ENCODE measurements around the gene MADD. TPM values are rescaled to one million over a fixed set of nuclear protein-coding genes. Genes with fewer than 3 reads are reported as not detected.

MADD gene
- polyA plus RNA-seq, 1 donor, result 49.8 TPM

DNA sequence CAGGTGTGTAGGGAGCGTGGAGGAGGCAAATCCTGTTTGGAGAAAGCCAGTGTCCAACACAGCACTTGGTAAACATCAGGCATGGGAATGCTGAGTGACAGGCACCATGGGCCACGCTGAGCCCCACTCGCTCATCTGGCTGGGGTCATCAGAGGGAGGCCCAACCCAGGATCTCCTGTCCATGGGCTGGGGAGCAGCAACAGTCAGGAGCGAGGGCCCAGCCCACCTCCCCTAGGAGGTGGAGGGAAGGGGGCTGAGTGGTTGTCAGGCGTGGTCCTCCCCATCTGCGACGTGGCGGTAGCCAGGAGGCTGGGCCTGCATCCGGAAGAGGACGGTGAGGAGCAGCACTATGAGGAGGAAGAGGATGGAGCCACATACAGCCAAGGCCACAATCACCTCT is 30.1 kb upstream of the MADD start:
- no peaks in the 10 kb centered on the region for H3K27me3 ChIP-seq (ENCODE audit: control insufficient read depth, insufficient read depth, low read length)
- no peak overlapping the region for H3K4me3 ChIP-seq (ENCODE audit: low read length)
- no peaks in the 10 kb centered on the region for H3K9me3 ChIP-seq (ENCODE audit: control insufficient read depth, low read depth, low read length)
- H3K4me1 ChIP-seq (ENCODE audit: control insufficient read depth, insufficient read depth, low read length), result no peaks in the 10 kb centered on the region
- WGBS (ENCODE audit: insufficient coverage, low lambda C conversion rate), result no CpG with 5 or more reads among the region's 10 CpGs
- H3K36me3 ChIP-seq (ENCODE audit: control insufficient read depth, insufficient read depth, low read length), result peaks cover 66% of the 10 kb centered on the region
- no peak for DNase-seq
- H3K27ac ChIP-seq (ENCODE audit: low read length), result no peak overlapping the region

DNA sequence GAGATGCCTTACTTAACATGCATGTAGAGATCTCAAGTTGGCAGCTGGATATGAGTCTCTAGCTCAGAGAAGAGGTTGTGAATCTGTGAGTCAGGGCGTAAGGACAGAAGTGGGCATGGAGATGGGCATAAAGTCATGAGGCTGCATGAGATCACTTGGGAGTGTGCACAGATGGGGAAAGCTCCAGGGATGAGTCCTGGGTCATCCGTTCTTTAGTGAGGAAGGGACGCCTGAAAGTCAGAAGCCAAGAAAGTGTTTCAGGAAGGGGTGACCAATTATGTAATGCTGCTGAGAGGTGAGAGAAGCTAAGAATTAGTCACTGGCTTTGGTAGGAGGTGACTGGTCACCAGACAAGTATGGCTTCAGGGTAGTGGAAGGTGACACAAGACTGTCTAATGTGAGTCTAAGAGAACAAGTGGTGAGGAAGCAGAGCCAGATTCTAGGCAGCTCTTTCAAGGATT is 28.1 kb upstream of the MADD start:
- Histone ChIP-seq H3K9me3 (ENCODE audit: control insufficient read depth, low read depth, low read length) (no peaks in the 10 kb centered on the region), H3K4me3 (ENCODE audit: low read length) (no peak overlapping the region), H3K36me3 (ENCODE audit: control insufficient read depth, insufficient read depth, low read length) (peaks cover 76% of the 10 kb centered on the region)

DNA sequence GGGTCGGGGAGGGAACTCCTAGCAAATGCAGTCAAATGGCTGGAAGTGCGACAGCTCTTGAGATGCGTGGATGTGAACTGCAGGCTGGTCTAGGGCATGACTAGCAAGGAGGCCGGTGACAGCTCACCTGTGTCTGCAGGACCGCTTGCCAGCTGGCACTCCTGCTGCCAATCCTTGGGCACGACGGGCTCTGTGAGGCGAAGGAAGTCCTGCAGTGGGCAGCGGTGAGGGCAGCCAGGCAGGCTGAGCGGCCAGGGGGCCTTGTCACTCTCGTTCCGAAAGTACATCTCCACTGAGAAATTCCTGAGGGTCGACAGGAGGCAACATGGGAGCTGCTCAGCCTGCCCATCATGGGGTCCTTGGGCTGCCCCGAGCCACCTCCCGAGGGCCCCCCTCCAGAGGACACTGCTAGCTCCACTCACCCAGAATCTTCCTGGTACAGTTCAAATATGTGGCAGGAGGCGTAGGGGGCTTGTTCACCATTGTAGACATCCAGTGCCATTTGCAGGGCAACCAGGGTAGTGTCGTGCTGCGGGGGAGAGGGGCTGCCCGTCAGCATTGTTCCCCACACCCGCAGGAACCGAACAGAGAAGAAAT is 27.2 kb upstream of the MADD start:
- Histone ChIP-seq H3K4me1 (ENCODE audit: control insufficient read depth, insufficient read depth, low read length) (peaks cover 19% of the 10 kb centered on the region), H3K9me3 (ENCODE audit: control insufficient read depth, low read depth, low read length) (no peaks in the 10 kb centered on the region), H3K36me3 (ENCODE audit: control insufficient read depth, insufficient read depth, low read length) (peaks cover 81% of the 10 kb centered on the region), H3K27me3 (ENCODE audit: control insufficient read depth, insufficient read depth, low read length) (no peaks in the 10 kb centered on the region), H3K27ac (ENCODE audit: low read length) (no peak overlapping the region), H3K4me3 (ENCODE audit: low read length) (no peak overlapping the region)
- WGBS (ENCODE audit: insufficient coverage, low lambda C conversion rate), result no CpG with 5 or more reads among the region's 21 CpGs
- no peak for DNase-seq

More for the DNA sequence above, 28.1 kb upstream of the MADD start:
- Histone ChIP-seq H3K27me3 (ENCODE audit: control insufficient read depth, insufficient read depth, low read length) (no peaks in the 10 kb centered on the region), H3K27ac (ENCODE audit: low read length) (no peak overlapping the region), H3K4me1 (ENCODE audit: control insufficient read depth, insufficient read depth, low read length) (peaks cover 13% of the 10 kb centered on the region)
- DNase-seq, result no peak
- WGBS (ENCODE audit: insufficient coverage, low lambda C conversion rate), result no CpG with 5 or more reads among the region's 3 CpGs

DNA sequence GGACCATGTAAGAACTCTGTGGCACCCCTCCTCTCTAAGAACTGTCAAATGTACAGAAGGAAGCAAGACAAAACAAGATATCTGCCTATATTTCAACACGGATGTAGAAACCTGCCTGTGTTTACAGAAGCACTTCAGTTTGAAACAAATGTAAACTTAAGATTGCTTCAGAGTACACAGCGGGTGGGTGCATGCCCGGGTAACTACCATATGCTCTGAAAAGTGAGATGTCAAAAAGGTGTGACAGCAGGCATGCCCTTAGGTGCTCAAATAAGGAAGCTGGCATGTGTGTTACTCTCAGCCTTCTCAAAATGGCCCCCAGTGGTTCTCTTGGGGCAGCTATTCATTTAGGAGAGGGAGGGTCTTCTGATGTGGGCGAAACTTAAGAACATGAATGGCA is 26.5 kb upstream of the MADD start:
- Histone ChIP-seq H3K9me3 (ENCODE audit: control insufficient read depth, low read depth, low read length) (no peaks in the 10 kb centered on the region), H3K4me1 (ENCODE audit: control insufficient read depth, insufficient read depth, low read length) (peaks cover 23% of the 10 kb centered on the region), H3K27me3 (ENCODE audit: control insufficient read depth, insufficient read depth, low read length) (no peaks in the 10 kb centered on the region), H3K4me3 (ENCODE audit: low read length) (no peak overlapping the region), H3K27ac (ENCODE audit: low read length) (no peak overlapping the region), H3K36me3 (ENCODE audit: control insufficient read depth, insufficient read depth, low read length) (peaks cover 78% of the 10 kb centered on the region)
- no CpG with 5 or more reads among the region's 4 CpGs for WGBS (ENCODE audit: insufficient coverage, low lambda C conversion rate)
- DNase-seq, result no peak

DNA sequence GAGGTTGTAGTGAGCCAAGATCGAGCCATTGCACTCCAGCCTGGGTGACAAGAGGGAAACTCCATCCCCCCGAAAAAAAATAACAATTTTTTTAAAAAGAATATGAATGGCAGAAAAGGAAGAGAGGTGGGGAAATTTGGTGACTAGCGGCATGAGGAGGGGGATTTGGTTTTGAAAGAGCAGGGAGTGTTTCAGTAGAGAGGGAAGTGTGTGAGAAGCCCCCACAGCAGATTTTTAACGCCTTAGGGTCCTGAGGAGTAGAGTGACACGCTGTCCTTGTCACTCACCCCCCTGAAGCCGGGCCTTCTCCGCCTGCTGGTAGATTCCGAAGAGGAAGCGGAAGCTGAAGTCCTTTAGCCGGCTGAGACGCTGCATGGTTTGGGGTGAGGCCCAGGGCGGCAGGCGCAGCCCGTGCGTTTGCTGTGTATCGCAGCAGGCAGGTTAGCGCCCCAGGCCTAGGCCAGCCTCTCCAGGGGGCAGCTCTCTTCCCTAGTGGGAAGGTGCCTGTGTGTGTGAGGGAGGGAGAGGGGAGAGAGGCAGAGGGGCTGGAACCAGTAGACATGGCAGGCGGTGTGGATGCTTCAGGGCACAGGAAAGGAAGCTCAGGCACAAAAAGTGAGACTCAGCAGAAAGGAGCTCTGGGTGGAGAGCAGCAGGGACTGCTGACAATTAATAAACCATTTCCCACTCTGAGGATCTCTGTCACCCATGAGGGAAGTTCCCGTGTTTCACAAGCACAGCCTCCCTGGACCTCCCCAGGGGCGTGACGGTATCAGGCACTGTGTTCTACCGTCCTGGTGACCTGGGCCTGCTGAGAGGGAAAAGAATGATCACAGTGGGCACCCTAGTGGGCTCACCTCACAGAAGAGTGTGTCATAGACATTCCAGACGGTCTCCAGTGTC is 25.2 kb upstream of the MADD start:
- Histone ChIP-seq H3K4me1 (ENCODE audit: control insufficient read depth, insufficient read depth, low read length) (peaks cover 28% of the 10 kb centered on the region), H3K27me3 (ENCODE audit: control insufficient read depth, insufficient read depth, low read length) (no peaks in the 10 kb centered on the region), H3K4me3 (ENCODE audit: low read length) (no peak overlapping the region), H3K27ac (ENCODE audit: low read length) (peak overlapping the region; percentile 75), H3K9me3 (ENCODE audit: control insufficient read depth, low read depth, low read length) (no peaks in the 10 kb centered on the region), H3K36me3 (ENCODE audit: control insufficient read depth, insufficient read depth, low read length) (peaks cover 66% of the 10 kb centered on the region)
- DNase-seq, result no peak
- WGBS (ENCODE audit: insufficient coverage, low lambda C conversion rate), result 100% methylated on average over 2 of the region's 23 CpGs

DNA sequence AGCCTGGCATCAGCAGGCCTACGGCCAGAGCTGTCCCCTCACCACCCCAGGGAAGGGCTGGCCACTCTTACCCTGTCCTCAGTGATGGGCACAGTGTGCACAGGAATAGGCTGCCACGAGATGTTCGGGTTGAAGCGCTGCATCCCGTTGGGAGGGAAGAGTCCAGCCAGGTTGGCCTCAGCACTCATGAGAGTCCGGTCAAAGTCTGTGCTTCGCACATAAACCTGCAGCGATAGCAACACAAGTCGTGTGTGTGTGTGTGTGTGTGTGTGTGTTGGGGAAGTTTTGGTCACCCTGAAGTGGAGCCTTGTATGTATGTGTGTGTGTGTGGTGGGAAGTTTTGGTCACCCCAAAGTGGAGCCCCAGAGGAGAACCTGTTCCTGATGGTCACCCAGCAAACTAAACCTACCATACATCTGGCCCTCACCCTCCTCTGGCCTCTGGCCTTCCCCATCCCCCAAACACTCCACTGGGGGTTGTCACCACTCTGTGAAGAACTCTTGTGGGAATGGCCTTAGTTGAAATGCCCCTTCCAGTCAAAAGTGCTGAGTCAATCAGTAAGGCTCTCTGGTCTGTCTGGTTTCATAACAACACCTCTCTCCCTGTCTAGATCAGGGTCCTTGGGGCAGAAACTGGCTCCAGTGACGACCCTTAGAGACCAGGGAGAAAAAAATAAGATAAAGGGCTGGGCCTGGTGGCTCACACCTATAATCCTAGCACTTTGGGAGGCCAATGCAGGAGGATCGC is 24.1 kb upstream of the MADD start:
- peaks cover 57% of the 10 kb centered on the region for H3K36me3 ChIP-seq (ENCODE audit: control insufficient read depth, insufficient read depth, low read length)

DNA sequence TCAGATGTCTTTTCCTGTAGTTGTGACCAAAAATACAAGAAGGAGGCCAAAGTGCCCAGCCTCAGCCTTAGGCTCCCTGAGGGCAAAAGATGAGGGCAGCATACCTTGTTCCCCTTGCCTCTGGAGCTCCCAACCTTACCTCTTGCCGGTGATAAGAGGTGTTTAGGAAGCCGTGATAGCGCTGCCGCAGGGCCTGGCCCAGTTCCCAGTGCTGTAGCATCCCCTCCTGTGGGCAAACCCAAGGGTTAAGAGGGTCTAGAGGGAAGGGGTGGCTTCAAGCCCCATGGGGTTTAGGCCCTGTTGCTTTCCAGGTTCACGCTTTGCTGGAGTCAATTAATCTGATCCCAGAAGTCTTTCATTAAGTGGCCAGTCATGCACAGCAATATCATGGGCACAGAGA is 22.4 kb upstream of the MADD start:
- H3K27me3 ChIP-seq (ENCODE audit: control insufficient read depth, insufficient read depth, low read length), result no peaks in the 10 kb centered on the region
- peaks cover 42% of the 10 kb centered on the region for H3K36me3 ChIP-seq (ENCODE audit: control insufficient read depth, insufficient read depth, low read length)
- H3K27ac ChIP-seq (ENCODE audit: low read length), result no peak overlapping the region
- H3K9me3 ChIP-seq (ENCODE audit: control insufficient read depth, low read depth, low read length), result no peaks in the 10 kb centered on the region
- DNase-seq, result no peak
- H3K4me3 ChIP-seq (ENCODE audit: low read length), result peak overlapping the region; percentile 91
- peaks cover 29% of the 10 kb centered on the region for H3K4me1 ChIP-seq (ENCODE audit: control insufficient read depth, insufficient read depth, low read length)
- no CpG with 5 or more reads among the region's 5 CpGs for WGBS (ENCODE audit: insufficient coverage, low lambda C conversion rate)

More for the DNA sequence above, 24.1 kb upstream of the MADD start:
- Histone ChIP-seq H3K4me3 (ENCODE audit: low read length) (no peak overlapping the region), H3K27ac (ENCODE audit: low read length) (peak overlapping the region; percentile 75), H3K4me1 (ENCODE audit: control insufficient read depth, insufficient read depth, low read length) (peaks cover 28% of the 10 kb centered on the region), H3K9me3 (ENCODE audit: control insufficient read depth, low read depth, low read length) (no peaks in the 10 kb centered on the region), H3K27me3 (ENCODE audit: control insufficient read depth, insufficient read depth, low read length) (no peaks in the 10 kb centered on the region)
- peak; percentile 70 to 84 for DNase-seq
- no CpG with 5 or more reads among the region's 11 CpGs for WGBS (ENCODE audit: insufficient coverage, low lambda C conversion rate)

DNA sequence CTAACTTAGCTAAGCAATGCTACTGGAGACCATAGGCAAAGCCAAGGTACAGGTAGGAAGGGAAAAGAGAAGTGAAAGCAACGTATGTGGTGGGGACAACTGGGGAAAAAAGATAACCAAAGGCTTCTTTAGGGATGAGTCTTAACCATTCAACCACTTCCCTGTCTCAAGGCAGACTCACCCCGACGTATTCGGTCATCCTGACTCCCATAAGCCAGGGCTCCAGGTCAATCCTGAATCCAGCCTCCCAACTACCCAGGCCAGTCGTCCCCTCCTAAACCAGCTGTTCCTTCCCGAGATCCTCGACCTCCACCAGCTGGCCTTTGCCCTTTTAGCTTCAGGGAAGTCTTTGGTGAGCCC is 21.6 kb upstream of the MADD start:
- H3K36me3 ChIP-seq (ENCODE audit: control insufficient read depth, insufficient read depth, low read length), result peaks cover 34% of the 10 kb centered on the region
- no peaks in the 10 kb centered on the region for H3K9me3 ChIP-seq (ENCODE audit: control insufficient read depth, low read depth, low read length)
- peak overlapping the region; percentile 91 for H3K4me3 ChIP-seq (ENCODE audit: low read length)
- peak overlapping the region; percentile 85 for H3K27ac ChIP-seq (ENCODE audit: low read length)
- no peak for DNase-seq
- H3K27me3 ChIP-seq (ENCODE audit: control insufficient read depth, insufficient read depth, low read length), result no peaks in the 10 kb centered on the region
- H3K4me1 ChIP-seq (ENCODE audit: control insufficient read depth, insufficient read depth, low read length), result peaks cover 37% of the 10 kb centered on the region
- WGBS (ENCODE audit: insufficient coverage, low lambda C conversion rate), result no CpG with 5 or more reads among the region's 7 CpGs

DNA sequence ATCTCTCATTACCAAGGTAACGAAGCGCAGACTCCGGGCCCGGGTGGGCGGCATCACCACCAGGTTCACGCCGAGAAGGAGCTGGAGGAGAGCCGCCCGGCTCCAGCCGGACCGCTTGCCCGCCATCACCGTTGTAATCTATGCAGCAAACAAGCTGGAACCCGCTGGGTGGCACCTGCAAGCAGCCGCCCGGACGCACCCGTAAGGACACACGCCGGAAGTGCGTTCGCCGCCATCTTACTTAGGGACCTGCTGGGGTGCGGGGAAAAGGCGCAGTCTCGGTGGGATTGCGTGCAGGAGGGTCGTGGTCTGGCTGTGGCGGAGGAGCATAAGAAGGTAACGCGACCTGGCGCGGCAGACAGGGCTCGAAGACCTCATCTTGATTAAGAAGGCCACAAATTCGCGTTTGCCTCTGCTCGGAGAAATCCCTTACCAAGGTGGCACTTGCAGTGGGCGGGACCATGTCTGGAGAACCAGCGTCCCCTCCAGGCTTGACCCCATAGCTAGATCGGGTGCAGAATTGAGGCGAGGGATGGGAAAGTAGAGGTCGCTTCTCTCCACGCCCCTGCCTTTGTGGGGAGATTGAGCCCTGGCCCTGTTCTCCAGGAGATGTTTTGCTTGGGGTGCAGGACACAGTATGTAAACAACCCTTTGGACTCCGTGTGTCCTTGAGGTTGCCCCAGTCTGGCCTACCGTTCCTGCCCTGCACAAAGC is 21.1 kb upstream of the MADD start, which contains the start of gene ACP2:
Gene ACP2, minus strand, starts transcription at position 151 of the 714 bp plus-strand sequence. Its CDS starts 25 bp downstream, at position 126.
- DNase-seq, result peak; percentile 85 to 94
- H3K9me3 ChIP-seq (ENCODE audit: control insufficient read depth, low read depth, low read length), result no peaks in the 10 kb centered on the region
- no CpG with 5 or more reads among the region's 45 CpGs for WGBS (ENCODE audit: insufficient coverage, low lambda C conversion rate)
- H3K4me1 ChIP-seq (ENCODE audit: control insufficient read depth, insufficient read depth, low read length), result peaks cover 42% of the 10 kb centered on the region
- no peaks in the 10 kb centered on the region for H3K27me3 ChIP-seq (ENCODE audit: control insufficient read depth, insufficient read depth, low read length)
- peak within 1 kb of the TSS; percentile 91 for H3K4me3 ChIP-seq (ENCODE audit: low read length)
- peak within 1 kb of the TSS; percentile 85 for H3K27ac ChIP-seq (ENCODE audit: low read length)
- peaks cover 29% of the 10 kb centered on the region for H3K36me3 ChIP-seq (ENCODE audit: control insufficient read depth, insufficient read depth, low read length)

DNA sequence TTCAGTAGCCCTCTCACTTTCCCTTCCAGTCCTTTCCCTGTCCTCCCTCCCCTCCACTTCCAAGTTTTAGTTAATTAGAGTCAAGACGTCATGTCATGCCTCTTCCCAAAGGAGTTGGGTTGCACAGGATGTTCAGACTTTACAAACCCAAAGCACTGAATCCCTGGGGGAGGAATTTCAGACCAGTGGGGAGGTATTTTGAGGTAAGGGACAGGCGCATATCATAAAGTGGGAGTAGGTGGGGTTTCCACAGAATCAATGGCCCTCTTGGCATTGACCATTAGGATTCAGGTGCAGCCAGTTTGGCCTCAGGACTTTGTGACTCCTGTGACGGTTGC is 20.6 kb upstream of the MADD start:
- H3K27ac ChIP-seq (ENCODE audit: low read length), result peak overlapping the region; percentile 85
- DNase-seq, result no peak
- 0% methylated on average over 1 of the region's 3 CpGs for WGBS (ENCODE audit: insufficient coverage, low lambda C conversion rate)
- H3K9me3 ChIP-seq (ENCODE audit: control insufficient read depth, low read depth, low read length), result no peaks in the 10 kb centered on the region
- H3K27me3 ChIP-seq (ENCODE audit: control insufficient read depth, insufficient read depth, low read length), result no peaks in the 10 kb centered on the region
- peak overlapping the region; percentile 91 for H3K4me3 ChIP-seq (ENCODE audit: low read length)
- peaks cover 27% of the 10 kb centered on the region for H3K36me3 ChIP-seq (ENCODE audit: control insufficient read depth, insufficient read depth, low read length)
- H3K4me1 ChIP-seq (ENCODE audit: control insufficient read depth, insufficient read depth, low read length), result peaks cover 48% of the 10 kb centered on the region

All from large intestine (tissue), 3 donors.